H9 (cell line): ENCODE data around the gene ABLIM1. TPM values are rescaled to one million over a fixed set of nuclear protein-coding genes. Genes with fewer than 3 reads are reported as not detected.

Experiments
- DNase-seq: peaks from one replicate; pipeline ENCODE4 v3.0.0-alpha.2; 2017
- H2AFZ ChIP-seq: one replicate; pipeline ENCODE4 v1.6.1; 2013; ENCODE audit warnings: mild to moderate bottlenecking, low read length, control low read depth, moderate library complexity
- H2AK5ac ChIP-seq: 2 replicates; pipeline ENCODE4 v1.6.1; 2013; ENCODE audit warnings: low read length, control low read depth, mixed read lengths; ENCODE audit not compliant: insufficient read length
- H2BK120ac ChIP-seq: one replicate; pipeline ENCODE4 v1.6.1; 2013; ENCODE audit warnings: low read depth, mild to moderate bottlenecking, low read length, control low read depth, inconsistent platforms; ENCODE audit not compliant: poor library complexity, severe bottlenecking
- H2BK12ac ChIP-seq: 2 replicates; pipeline ENCODE4 v1.6.1; 2013; ENCODE audit warnings: low read length, control low read depth, mixed read lengths, low read depth; ENCODE audit not compliant: insufficient read length
- H2BK15ac ChIP-seq: 2 replicates; pipeline ENCODE4 v1.6.1; 2013; ENCODE audit warnings: low read depth, low read length, control low read depth
- H2BK20ac ChIP-seq: one replicate; pipeline ENCODE4 v1.6.1; 2013; ENCODE audit warnings: low read depth, mild to moderate bottlenecking, low read length, control low read depth, inconsistent platforms; ENCODE audit not compliant: poor library complexity, severe bottlenecking
- H2BK5ac ChIP-seq: 2 replicates; pipeline ENCODE4 v1.6.1; 2013; ENCODE audit warnings: low read length, control low read depth, mixed read lengths; ENCODE audit not compliant: insufficient read length
- H3K14ac ChIP-seq: 2 replicates; pipeline ENCODE4 v1.6.1; 2013; ENCODE audit warnings: low read length, control low read depth; ENCODE audit not compliant: insufficient read depth
- H3K18ac ChIP-seq: 2 replicates; pipeline ENCODE4 v1.6.1; 2013; ENCODE audit warnings: low read depth, mild to moderate bottlenecking, mixed read lengths, low read length, control low read depth; ENCODE audit not compliant: insufficient read length
- H3K23ac ChIP-seq: 2 replicates; pipeline ENCODE4 v1.6.1; 2013; ENCODE audit warnings: low read length, control low read depth, mixed read lengths, low read depth; ENCODE audit not compliant: insufficient read length
- H3K23me2 ChIP-seq: 2 replicates; pipeline ENCODE4 v1.6.1; 2013; ENCODE audit warnings: low read depth, mild to moderate bottlenecking, mixed read lengths, low read length, control low read depth; ENCODE audit not compliant: insufficient read length, poor library complexity, severe bottlenecking
- H3K27ac ChIP-seq: 2 replicates; pipeline ENCODE4 v1.5.1; 2013; ENCODE audit warnings: low read length, control low read depth, mixed read lengths, low read depth; ENCODE audit not compliant: insufficient read length
- H3K27me3 ChIP-seq: 2 replicates; pipeline ENCODE4 v1.6.1; 2013; ENCODE audit warnings: low read length, control low read depth, inconsistent platforms; ENCODE audit not compliant: insufficient read depth
- H3K4ac ChIP-seq: 2 replicates; pipeline ENCODE4 v1.6.1; 2013; ENCODE audit warnings: low read depth, mild to moderate bottlenecking, control low read depth, inconsistent platforms, low read length, moderate library complexity
- H3K4me1 ChIP-seq: 2 replicates; pipeline ENCODE4 v1.6.1; 2013; ENCODE audit warnings: low read length, control low read depth, inconsistent platforms; ENCODE audit not compliant: insufficient read depth
- H3K4me2 ChIP-seq: 2 replicates; pipeline ENCODE4 v1.6.1; 2013; ENCODE audit warnings: low read length, control low read depth, mixed read lengths; ENCODE audit not compliant: insufficient read length, insufficient read depth
- H3K56ac ChIP-seq: 2 replicates; pipeline ENCODE4 v1.6.1; 2013; ENCODE audit warnings: low read depth, mild to moderate bottlenecking, mixed read lengths, low read length, control low read depth; ENCODE audit not compliant: insufficient read length
- H3K79me1 ChIP-seq: 2 replicates; pipeline ENCODE4 v1.6.1; 2013; ENCODE audit warnings: low read depth, mild to moderate bottlenecking, moderate library complexity, low read length, control low read depth, inconsistent platforms; ENCODE audit not compliant: insufficient read depth, poor library complexity, severe bottlenecking
- H3K79me2 ChIP-seq: 2 replicates; pipeline ENCODE4 v1.6.1; 2013; ENCODE audit warnings: low read length, control low read depth, inconsistent platforms; ENCODE audit not compliant: insufficient read depth
- H3K9ac ChIP-seq: 2 replicates; pipeline ENCODE4 v1.6.1; 2013; ENCODE audit warnings: low read length, control low read depth, mixed read lengths; ENCODE audit not compliant: insufficient read length; ENCODE audit errors: extremely low read depth
- H3K9me3 ChIP-seq: one replicate; pipeline ENCODE4 v1.6.1; 2013; ENCODE audit warnings: low read depth, low read length, inconsistent platforms; ENCODE audit not compliant: control insufficient read depth
- H3T11ph ChIP-seq: one replicate; pipeline ENCODE4 v1.6.1; 2013; ENCODE audit warnings: mild to moderate bottlenecking, low read length, control low read depth, inconsistent platforms
- H4K20me1 ChIP-seq: one replicate; pipeline ENCODE4 v1.6.1; 2013; ENCODE audit not compliant: control insufficient read depth, insufficient read length, insufficient read depth
- H4K5ac ChIP-seq: 2 replicates; pipeline ENCODE4 v1.6.1; 2013; ENCODE audit warnings: low read depth, mild to moderate bottlenecking, mixed read lengths, low read length, control low read depth; ENCODE audit not compliant: insufficient read length
- H4K8ac ChIP-seq: replicated peaks from 2 replicates; pipeline ENCODE4 v1.6.1; 2013; ENCODE audit warnings: low read length, control low read depth, mixed read lengths, low read depth; ENCODE audit not compliant: insufficient read length
- H4K91ac ChIP-seq: 2 replicates; pipeline ENCODE4 v1.6.1; 2013; ENCODE audit warnings: low read depth, mild to moderate bottlenecking, moderate library complexity, mixed read lengths, low read length, control low read depth; ENCODE audit not compliant: insufficient read length
- H3K27ac Mint-ChIP-seq, 3 experiments: 2 replicates in 2 of 3; 3 replicates in 1 of 3; pipeline ENCODE4 v1.8.0; 2020 to 2021; ENCODE audit warnings: mixed read lengths in 3 of 3, mild to moderate bottlenecking in 1 of 3, moderate library complexity in 1 of 3
- H3K27me3 Mint-ChIP-seq: 2 replicates; pipeline ENCODE4 v1.8.0; 2021; ENCODE audit warnings: low read depth, mild to moderate bottlenecking, moderate library complexity, mixed read lengths
- H3K36me3 Mint-ChIP-seq, 3 experiments: 2 replicates in 2 of 3; 3 replicates in 1 of 3; pipeline ENCODE4 v1.8.0; 2020 to 2021; ENCODE audit warnings: low read depth in 3 of 3, mixed read lengths in 3 of 3; ENCODE audit not compliant: insufficient read depth in 1 of 3
- H3K4me1 Mint-ChIP-seq, 2 experiments: 2 replicates each; pipeline ENCODE4 v1.8.0; 2020; ENCODE audit warnings: mixed read lengths in 2 of 2
- H3K4me3 Mint-ChIP-seq, 2 experiments: 2 replicates in 1 of 2; 3 replicates in 1 of 2; pipeline ENCODE4 v1.8.0; 2020 to 2021; ENCODE audit warnings: mild to moderate bottlenecking in 2 of 2, mixed read lengths in 2 of 2, moderate library complexity in 1 of 2
- H3K9me3 Mint-ChIP-seq, 2 experiments: 2 replicates in 1 of 2; 3 replicates in 1 of 2; pipeline ENCODE4 v1.8.0; 2020; ENCODE audit warnings: mild to moderate bottlenecking in 2 of 2, mixed read lengths in 2 of 2, moderate library complexity in 1 of 2
- WGBS: extraction: QIAGEN DNeasy Blood & Tissue Kit; methylation state at CpG from one replicate; pipeline ENCODE4 v1.1.7; 2013; ENCODE audit warnings: missing lambda C conversion rate, low lambda C conversion rate, mixed read lengths; ENCODE audit not compliant: insufficient read length; ENCODE audit errors: extremely low coverage; 5-methylcytosine and 5-hydroxymethylcytosine counted together
- total RNA-seq: library from RNA; stranded (reverse); gene quantifications from 2 replicates; pipeline ENCODE4 v1.2.1, GENCODE V29; 2021
- TF ChIP-seq, protein P1 (sequence below): fragments of 200-600 bp; sonication (generic); conservative IDR thresholded peaks from 3 replicates; pipeline ENCODE4 v1.8.0; 2021; ENCODE audit warnings: antibody characterized with exemption, mild to moderate bottlenecking

The ABLIM1 gene
- total RNA-seq, 1 experiment from 2014 or later = 32.1 TPM

GRCh38 chr10:114547514-114547913 lies 110.6 kb downstream of the ABLIM1 start:
- H3T11ph ChIP-seq = no peak overlapping the region
- no peak overlapping the region for H3K23ac ChIP-seq
- H4K5ac ChIP-seq = no peak overlapping the region
- H4K8ac ChIP-seq = no peak overlapping the region
- H2AFZ ChIP-seq = no peak overlapping the region
- H4K91ac ChIP-seq = no peak overlapping the region
- H3K4me1 ChIP-seq = no peaks in the 10 kb centered on the region
- H3K9ac ChIP-seq = no peak overlapping the region
- no peak overlapping the region for H2BK120ac ChIP-seq
- no peaks in the 10 kb centered on the region for H3K79me1 ChIP-seq
- H3K4me2 ChIP-seq = no peak overlapping the region
- Mint-ChIP-seq H3K9me3 (no peaks in the 10 kb centered on the region), H3K27me3 (no peaks in the 10 kb centered on the region; the same call in 1 of the 2 replicates), H3K27ac (no peak overlapping the region), H3K36me3 (no peaks in the 10 kb centered on the region), H3K4me3 (no peak overlapping the region), H3K4me1 (no peaks in the 10 kb centered on the region)
- no peak overlapping the region for H2BK12ac ChIP-seq
- H3K27me3 ChIP-seq = no peaks in the 10 kb centered on the region
- TF ChIP-seq, protein P1, sequence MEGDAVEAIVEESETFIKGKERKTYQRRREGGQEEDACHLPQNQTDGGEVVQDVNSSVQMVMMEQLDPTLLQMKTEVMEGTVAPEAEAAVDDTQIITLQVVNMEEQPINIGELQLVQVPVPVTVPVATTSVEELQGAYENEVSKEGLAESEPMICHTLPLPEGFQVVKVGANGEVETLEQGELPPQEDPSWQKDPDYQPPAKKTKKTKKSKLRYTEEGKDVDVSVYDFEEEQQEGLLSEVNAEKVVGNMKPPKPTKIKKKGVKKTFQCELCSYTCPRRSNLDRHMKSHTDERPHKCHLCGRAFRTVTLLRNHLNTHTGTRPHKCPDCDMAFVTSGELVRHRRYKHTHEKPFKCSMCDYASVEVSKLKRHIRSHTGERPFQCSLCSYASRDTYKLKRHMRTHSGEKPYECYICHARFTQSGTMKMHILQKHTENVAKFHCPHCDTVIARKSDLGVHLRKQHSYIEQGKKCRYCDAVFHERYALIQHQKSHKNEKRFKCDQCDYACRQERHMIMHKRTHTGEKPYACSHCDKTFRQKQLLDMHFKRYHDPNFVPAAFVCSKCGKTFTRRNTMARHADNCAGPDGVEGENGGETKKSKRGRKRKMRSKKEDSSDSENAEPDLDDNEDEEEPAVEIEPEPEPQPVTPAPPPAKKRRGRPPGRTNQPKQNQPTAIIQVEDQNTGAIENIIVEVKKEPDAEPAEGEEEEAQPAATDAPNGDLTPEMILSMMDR = no peak
- no peaks in the 10 kb centered on the region for H3K9me3 ChIP-seq
- no peak overlapping the region for H2BK5ac ChIP-seq
- H3K14ac ChIP-seq = no peak overlapping the region
- H2AK5ac ChIP-seq = no peak overlapping the region
- H3K18ac ChIP-seq = no peak overlapping the region
- WGBS = no CpG with 5 or more reads among the region's 14 CpGs
- H2BK15ac ChIP-seq = no peak overlapping the region
- H3K56ac ChIP-seq = no peak overlapping the region
- no peaks in the 10 kb centered on the region for H3K79me2 ChIP-seq
- H4K20me1 ChIP-seq = no peaks in the 10 kb centered on the region
- no peaks in the 10 kb centered on the region for H3K23me2 ChIP-seq
- H3K27ac ChIP-seq = no peak overlapping the region
- H2BK20ac ChIP-seq = no peak overlapping the region
- DNase-seq = no peak
- no peak overlapping the region for H3K4ac ChIP-seq
